ENCODE measurements around the gene RXRA.

RXRA gene

GRCh38 chr9:134325813-134326723 is at the start of gene RXRA:
RXRA (plus strand) TSS chr9:134326455; CDS start chr9:134326632, 177 bp downstream.
- peaks cover 20% of the 10 kb centered on the region for H3K4me1 ChIP-seq (ENCODE audit: insufficient read depth, low read length)
- TF ChIP-seq CTCF (IDR thresholded peaks at IDR 0.05; ENCODE audit: borderline replicate concordance, extremely low read depth, low read length, poor library complexity, severe bottlenecking) (no peak), EZH2 (IDR thresholded peaks at IDR 0.05; ENCODE audit: borderline replicate concordance, low read depth, low read length, severe bottlenecking) (no peak)
- peaks cover 46% of the 10 kb centered on the region for H4K20me1 ChIP-seq (ENCODE audit: insufficient read depth, low read length)
- ATAC-seq (ENCODE audit: insufficient read depth, low read depth): peak; percentile 73
- peak within 1 kb of the TSS; percentile 32; the same call in 1 of the 2 replicates for H3K27ac ChIP-seq (ENCODE audit: low read length)
- peak; percentile 68 for DNase-seq
- peaks cover 2% of the 10 kb centered on the region for H3K27me3 ChIP-seq (ENCODE audit: insufficient read depth, low read length, poor library complexity)
- H3K9ac ChIP-seq (ENCODE audit: low read depth, low read length): peak within 1 kb of the TSS; percentile 69
- H3K4me2 ChIP-seq (ENCODE audit: insufficient read depth, low read length): peak within 1 kb of the TSS; percentile 79
- peak within 1 kb of the TSS; percentile 42 to 62; a peak in 3 of 4 replicates for H3K4me3 ChIP-seq (ENCODE audit: low read depth in 1 of 2, low read length in 2 of 2)
- peak within 1 kb of the TSS; percentile 52; the same call in 1 of the 2 replicates for H2AFZ ChIP-seq (ENCODE audit: low read depth, low read length)
- peaks cover 18% of the 10 kb centered on the region for H3K79me2 ChIP-seq (ENCODE audit: insufficient read depth, low read length)
- no peaks in the 10 kb centered on the region for H3K36me3 ChIP-seq (ENCODE audit: insufficient read depth, low read length)
- no peaks in the 10 kb centered on the region for H3K9me3 ChIP-seq (ENCODE audit: insufficient read depth, low read length, severe bottlenecking)

- no peak for ATAC-seq (ENCODE audit: insufficient read depth, low read depth)
- H3K27me3 ChIP-seq (ENCODE audit: insufficient read depth, low read length, poor library complexity): no peaks in the 10 kb centered on the region
- H3K9me3 ChIP-seq (ENCODE audit: insufficient read depth, low read length, severe bottlenecking): no peaks in the 10 kb centered on the region
These were observed 48.0 kb upstream of the RXRA start for GRCh38 chr9:134278286-134278685.

GRCh38 chr9:134278974-134279640 is 47.1 kb upstream of the RXRA start:
- no peaks in the 10 kb centered on the region; the same call in 1 of the 2 replicates for H4K20me1 ChIP-seq (ENCODE audit: insufficient read depth, low read length)
- no peaks in the 10 kb centered on the region for H3K79me2 ChIP-seq (ENCODE audit: insufficient read depth, low read length)
- no peak for DNase-seq
- H3K9ac ChIP-seq (ENCODE audit: low read depth, low read length): no peak overlapping the region
- TF ChIP-seq CTCF (IDR thresholded peaks at IDR 0.05; ENCODE audit: borderline replicate concordance, extremely low read depth, low read length, poor library complexity, severe bottlenecking): no peak
- H2AFZ ChIP-seq (ENCODE audit: low read depth, low read length): no peak overlapping the region
- no peaks in the 10 kb centered on the region for H3K36me3 ChIP-seq (ENCODE audit: insufficient read depth, low read length)
- H3K27ac ChIP-seq (ENCODE audit: low read length): no peak overlapping the region
- H3K27me3 ChIP-seq (ENCODE audit: insufficient read depth, low read length, poor library complexity): no peaks in the 10 kb centered on the region
- no peak for ATAC-seq (ENCODE audit: insufficient read depth, low read depth)
- H3K4me1 ChIP-seq (ENCODE audit: insufficient read depth, low read length): no peaks in the 10 kb centered on the region
- H3K4me2 ChIP-seq (ENCODE audit: insufficient read depth, low read length): no peak overlapping the region
- no peak overlapping the region for H3K4me3 ChIP-seq (ENCODE audit: low read depth in 1 of 2, low read length in 2 of 2)
- no peaks in the 10 kb centered on the region for H3K9me3 ChIP-seq (ENCODE audit: insufficient read depth, low read length, severe bottlenecking)

More at GRCh38 chr9:134278286-134278685, 48.0 kb upstream of the RXRA start:
- Histone ChIP-seq H3K4me1 (ENCODE audit: insufficient read depth, low read length) (no peaks in the 10 kb centered on the region), H3K27ac (ENCODE audit: low read length) (no peak overlapping the region), H3K79me2 (ENCODE audit: insufficient read depth, low read length) (no peaks in the 10 kb centered on the region), H4K20me1 (ENCODE audit: insufficient read depth, low read length) (no peaks in the 10 kb centered on the region), H2AFZ (ENCODE audit: low read depth, low read length) (no peak overlapping the region), H3K4me3 (ENCODE audit: low read depth in 1 of 2, low read length in 2 of 2) (no peak overlapping the region), H3K4me2 (ENCODE audit: insufficient read depth, low read length) (no peak overlapping the region), H3K9ac (ENCODE audit: low read depth, low read length) (no peak overlapping the region), H3K36me3 (ENCODE audit: insufficient read depth, low read length) (no peaks in the 10 kb centered on the region)
- DNase-seq: no peak
- TF ChIP-seq CTCF (IDR thresholded peaks at IDR 0.05; ENCODE audit: borderline replicate concordance, extremely low read depth, low read length, poor library complexity, severe bottlenecking) (no peak), EZH2 (IDR thresholded peaks at IDR 0.05; ENCODE audit: borderline replicate concordance, low read depth, low read length, severe bottlenecking) (no peak)
